ENCODE data around the gene TTLL12.

The TTLL12 gene

DNA sequence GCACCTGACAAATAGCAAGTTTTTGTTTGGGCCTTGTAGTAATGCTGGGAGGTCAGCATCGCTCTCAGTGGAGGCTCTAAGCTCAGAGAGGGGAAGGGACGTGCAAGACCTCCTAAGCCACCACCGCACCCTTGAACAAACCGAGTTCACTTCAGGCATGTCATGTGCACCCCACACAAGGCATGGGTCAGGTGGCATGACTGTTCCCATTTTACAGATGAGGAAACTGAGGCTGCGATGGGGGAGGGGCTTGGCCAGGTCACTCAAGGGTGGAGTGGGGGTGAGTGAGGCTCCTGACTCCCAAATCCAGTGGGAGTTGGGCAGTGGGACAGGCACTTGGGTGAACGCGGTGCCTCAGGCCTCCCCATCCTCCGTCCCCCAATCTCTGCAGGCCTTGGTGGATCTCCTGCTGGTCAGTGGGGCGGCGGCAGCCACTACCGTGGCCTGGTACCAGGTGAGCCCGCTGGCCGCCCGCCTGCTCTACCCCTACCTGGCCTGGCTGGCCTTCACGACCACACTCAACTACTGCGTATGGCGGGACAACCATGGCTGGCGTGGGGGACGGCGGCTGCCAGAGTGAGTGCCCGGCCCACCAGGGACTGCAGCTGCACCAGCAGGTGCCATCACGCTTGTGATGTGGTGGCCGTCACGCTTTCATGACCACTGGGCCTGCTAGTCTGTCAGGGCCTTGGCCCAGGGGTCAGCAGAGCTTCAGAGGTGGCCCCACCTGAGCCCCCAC is 24.4 kb downstream of the TTLL12 start:
- Histone ChIP-seq H3K9me3 (ENCODE audit: control insufficient read depth in 2 of 2, low read length in 2 of 2) (no peaks in the 10 kb centered on the region), H3K4me3 (ENCODE audit: low read length in 2 of 2) (no peak overlapping the region), H3K27ac (ENCODE audit: low read length) (no peak overlapping the region), H3K9ac (ENCODE audit: low read length in 2 of 2) (no peak overlapping the region), H3K27me3 (ENCODE audit: control insufficient read depth in 1 of 2, insufficient read depth in 2 of 2, low read length in 2 of 2) (no peaks in the 10 kb centered on the region), H3K36me3 (ENCODE audit: control insufficient read depth in 2 of 2, insufficient read depth in 2 of 2, low read length in 2 of 2) (peaks cover 0 to 12% of the 10 kb centered on the region in 2 donors), H3K4me1 (ENCODE audit: control insufficient read depth, insufficient read depth, low read length) (peaks cover 9% of the 10 kb centered on the region)

DNA sequence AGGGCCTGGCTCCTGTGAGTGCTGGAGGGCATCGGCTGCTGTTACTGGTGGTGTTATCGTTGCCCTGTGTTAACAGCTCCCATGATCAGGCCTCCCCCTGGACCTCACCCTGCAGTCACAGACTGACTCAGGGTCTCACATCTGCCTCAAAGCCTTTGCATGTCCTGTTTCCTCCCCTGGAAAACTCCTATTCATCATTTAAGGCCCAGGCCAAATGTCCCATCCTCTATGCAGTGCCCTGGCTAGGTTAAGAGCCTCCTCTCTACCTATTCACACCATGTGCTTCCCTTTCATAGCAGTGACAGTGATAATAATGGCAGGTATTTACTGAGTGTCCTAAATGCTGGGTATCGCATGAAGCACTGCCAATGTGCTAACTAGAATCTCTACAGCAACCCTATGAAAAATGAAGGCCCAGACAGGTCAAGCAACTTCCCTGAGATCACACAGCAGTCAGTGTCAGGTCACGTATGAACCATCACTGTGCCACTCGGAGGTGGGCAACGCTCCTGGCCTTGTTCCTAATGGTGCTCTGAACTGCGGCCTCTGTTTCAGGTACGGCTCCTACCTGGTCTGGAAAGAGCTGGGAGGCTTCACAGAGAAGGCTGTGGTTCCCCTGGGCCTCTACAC is 26.3 kb downstream of the TTLL12 start:
- Histone ChIP-seq H3K9ac (ENCODE audit: low read length in 2 of 2) (no peak overlapping the region), H3K27ac (ENCODE audit: low read length) (no peak overlapping the region), H3K4me3 (ENCODE audit: low read length in 2 of 2) (no peak overlapping the region), H3K36me3 (ENCODE audit: control insufficient read depth in 2 of 2, insufficient read depth in 2 of 2, low read length in 2 of 2) (peaks cover 0 to 10% of the 10 kb centered on the region in 2 donors), H3K27me3 (ENCODE audit: control insufficient read depth in 1 of 2, insufficient read depth in 2 of 2, low read length in 2 of 2) (no peaks in the 10 kb centered on the region), H3K9me3 (ENCODE audit: control insufficient read depth in 2 of 2, low read length in 2 of 2) (no peaks in the 10 kb centered on the region), H3K4me1 (ENCODE audit: control insufficient read depth, insufficient read depth, low read length) (peaks cover 9% of the 10 kb centered on the region)

DNA sequence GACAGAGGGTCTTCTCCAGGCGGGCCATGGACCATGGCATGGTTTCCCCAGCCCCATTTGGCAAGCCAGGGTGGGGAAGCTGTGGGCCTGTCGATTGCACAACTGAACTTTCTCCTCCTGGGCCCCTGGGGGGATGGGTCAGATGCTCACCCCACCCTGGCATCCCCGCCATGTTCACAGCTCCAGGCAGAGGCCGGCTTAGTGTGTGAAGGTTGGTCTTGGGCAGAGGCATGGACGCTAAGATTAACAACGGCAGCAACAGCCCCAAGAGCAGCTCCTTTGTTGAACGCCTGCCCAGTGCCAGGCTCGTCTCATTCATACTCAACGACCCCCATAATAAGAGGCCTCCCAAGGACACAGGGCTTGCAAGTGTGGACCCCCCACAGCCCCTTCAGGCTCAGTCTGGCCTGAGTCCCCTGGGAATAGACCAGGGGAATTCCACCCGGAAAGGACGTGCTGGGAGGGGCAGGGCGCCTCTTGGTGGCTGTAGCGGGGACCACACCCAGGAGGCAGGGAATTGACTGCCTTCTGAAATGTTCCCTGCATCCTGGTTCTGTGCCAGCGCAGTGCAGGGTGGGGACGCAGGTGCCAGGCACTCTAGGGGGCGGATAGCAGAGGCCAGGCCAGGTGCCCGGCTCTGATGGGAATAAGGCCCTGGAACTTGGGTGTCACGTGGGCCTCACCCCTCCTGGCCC is 27.3 kb downstream of the TTLL12 start:
- H3K9ac ChIP-seq (ENCODE audit: low read length in 2 of 2): no peak overlapping the region
- no peaks in the 10 kb centered on the region for H3K27me3 ChIP-seq (ENCODE audit: control insufficient read depth in 1 of 2, insufficient read depth in 2 of 2, low read length in 2 of 2)
- H3K9me3 ChIP-seq (ENCODE audit: control insufficient read depth in 2 of 2, low read length in 2 of 2): no peaks in the 10 kb centered on the region
- no peak overlapping the region for H3K27ac ChIP-seq (ENCODE audit: low read length)
- peaks cover 0 to 10% of the 10 kb centered on the region in 2 donors for H3K36me3 ChIP-seq (ENCODE audit: control insufficient read depth in 2 of 2, insufficient read depth in 2 of 2, low read length in 2 of 2)
- H3K4me1 ChIP-seq (ENCODE audit: control insufficient read depth, insufficient read depth, low read length): peaks cover 9% of the 10 kb centered on the region
- H3K4me3 ChIP-seq (ENCODE audit: low read length in 2 of 2): no peak overlapping the region

DNA sequence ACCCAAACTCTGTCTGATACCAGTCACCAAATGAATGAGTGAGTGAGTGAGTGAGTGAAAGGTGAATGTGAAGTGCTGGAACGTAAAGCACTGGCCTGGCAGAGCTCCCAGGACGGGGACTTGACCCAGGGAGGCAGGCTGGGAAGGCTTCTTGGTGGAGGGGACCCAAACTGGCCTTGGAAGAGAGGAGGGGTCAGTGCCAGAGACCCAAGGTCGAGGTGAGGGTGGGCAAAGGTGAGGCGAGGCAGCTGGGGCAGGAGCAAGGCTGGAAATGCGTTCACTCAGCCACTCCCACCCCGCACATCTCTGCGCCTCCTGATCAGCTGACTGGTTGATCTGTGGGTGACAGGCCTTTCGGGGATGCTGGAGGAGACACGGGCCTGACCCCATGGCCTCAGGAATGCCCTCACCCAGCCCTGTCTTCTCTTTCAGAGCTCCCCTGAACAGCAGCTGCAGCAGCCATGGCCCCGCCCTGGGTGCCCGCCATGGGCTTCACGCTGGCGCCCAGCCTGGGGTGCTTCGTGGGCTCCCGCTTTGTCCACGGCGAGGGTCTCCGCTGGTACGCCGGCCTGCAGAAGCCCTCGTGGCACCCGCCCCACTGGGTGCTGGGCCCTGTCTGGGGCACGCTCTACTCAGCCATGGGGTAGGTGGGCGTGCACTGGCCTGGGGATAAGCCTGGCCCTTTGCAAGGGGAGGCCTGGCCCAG is 28.0 kb downstream of the TTLL12 start:
- H3K27ac ChIP-seq (ENCODE audit: low read length): no peak overlapping the region
- H3K9ac ChIP-seq (ENCODE audit: low read length in 2 of 2): no peak overlapping the region

DNA sequence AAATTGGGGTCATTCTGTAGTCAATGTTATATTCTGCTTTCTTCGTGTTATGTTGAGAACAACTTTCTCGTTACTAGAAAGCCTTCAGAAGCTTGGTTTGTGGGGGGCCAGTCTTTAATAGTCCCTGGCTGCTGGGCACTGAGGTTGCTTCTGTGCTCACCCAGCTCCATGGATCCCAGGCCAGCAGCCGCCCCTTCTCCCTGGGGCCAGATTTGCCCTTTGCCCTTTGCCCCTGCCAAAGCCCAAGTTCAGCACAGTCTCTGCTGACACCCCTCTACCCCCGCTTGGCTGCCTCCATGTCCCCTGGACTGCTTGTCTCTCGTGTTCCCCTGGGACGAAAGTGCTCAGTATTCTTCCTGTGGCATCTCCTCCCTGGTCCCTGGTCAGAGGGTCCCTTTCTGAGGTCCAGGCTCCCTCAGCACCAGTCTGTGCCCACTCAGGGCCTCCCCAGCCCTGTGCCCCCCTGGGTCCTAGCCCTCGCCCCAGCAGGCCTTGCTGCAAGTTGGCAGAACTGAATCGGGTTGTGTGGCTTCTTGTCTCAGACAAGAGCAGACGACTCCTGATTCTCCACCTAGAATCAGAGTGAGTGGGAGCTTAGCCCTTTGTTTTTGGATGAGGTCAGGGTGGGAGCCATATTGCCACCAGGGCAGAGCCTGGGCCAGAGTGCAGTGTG is 28.9 kb downstream of the TTLL12 start:
- no peaks in the 10 kb centered on the region for H3K27me3 ChIP-seq (ENCODE audit: control insufficient read depth in 1 of 2, insufficient read depth in 2 of 2, low read length in 2 of 2)
- no peak overlapping the region for H3K27ac ChIP-seq (ENCODE audit: low read length)
- H3K36me3 ChIP-seq (ENCODE audit: control insufficient read depth in 2 of 2, insufficient read depth in 2 of 2, low read length in 2 of 2): peaks cover 0 to 10% of the 10 kb centered on the region in 2 donors
- H3K4me1 ChIP-seq (ENCODE audit: control insufficient read depth, insufficient read depth, low read length): peaks cover 7% of the 10 kb centered on the region
- no peak overlapping the region for H3K9ac ChIP-seq (ENCODE audit: low read length in 2 of 2)
- H3K9me3 ChIP-seq (ENCODE audit: control insufficient read depth in 2 of 2, low read length in 2 of 2): no peaks in the 10 kb centered on the region
- H3K4me3 ChIP-seq (ENCODE audit: low read length in 2 of 2): no peak overlapping the region

More for the DNA sequence above, 28.0 kb downstream of the TTLL12 start:
- Histone ChIP-seq H3K36me3 (ENCODE audit: control insufficient read depth in 2 of 2, insufficient read depth in 2 of 2, low read length in 2 of 2) (peaks cover 0 to 10% of the 10 kb centered on the region in 2 donors), H3K27me3 (ENCODE audit: control insufficient read depth in 1 of 2, insufficient read depth in 2 of 2, low read length in 2 of 2) (no peaks in the 10 kb centered on the region), H3K9me3 (ENCODE audit: control insufficient read depth in 2 of 2, low read length in 2 of 2) (no peaks in the 10 kb centered on the region), H3K4me3 (ENCODE audit: low read length in 2 of 2) (no peak overlapping the region), H3K4me1 (ENCODE audit: control insufficient read depth, insufficient read depth, low read length) (peaks cover 9% of the 10 kb centered on the region)

DNA sequence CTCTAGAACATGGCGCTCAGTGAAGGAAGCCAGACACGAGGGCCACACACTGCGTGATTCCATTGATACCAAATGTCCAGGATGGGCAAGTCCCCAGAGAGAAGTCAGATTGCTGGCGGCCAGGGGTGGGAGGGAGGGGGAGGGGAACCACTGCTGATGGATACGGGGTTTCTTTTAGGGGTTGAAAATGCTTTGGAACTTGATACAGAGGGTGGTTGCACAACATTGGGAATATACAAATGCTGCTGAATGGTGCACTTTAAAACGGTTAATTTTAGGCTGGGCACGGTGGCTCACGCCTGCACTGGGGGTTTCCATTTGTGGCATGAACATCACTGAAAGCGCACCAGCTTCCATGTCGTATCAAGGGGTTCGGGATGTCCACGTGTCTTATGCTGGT is 30.5 kb downstream of the TTLL12 start:
- no peak overlapping the region for H3K4me3 ChIP-seq (ENCODE audit: low read length in 2 of 2)
- H3K4me1 ChIP-seq (ENCODE audit: control insufficient read depth, insufficient read depth, low read length): peaks cover 17% of the 10 kb centered on the region
- no peak overlapping the region for H3K9ac ChIP-seq (ENCODE audit: low read length in 2 of 2)
- no peak overlapping the region for H3K27ac ChIP-seq (ENCODE audit: low read length)
- H3K27me3 ChIP-seq (ENCODE audit: control insufficient read depth in 1 of 2, insufficient read depth in 2 of 2, low read length in 2 of 2): no peaks in the 10 kb centered on the region
- H3K9me3 ChIP-seq (ENCODE audit: control insufficient read depth in 2 of 2, low read length in 2 of 2): no peaks in the 10 kb centered on the region
- H3K36me3 ChIP-seq (ENCODE audit: control insufficient read depth in 2 of 2, insufficient read depth in 2 of 2, low read length in 2 of 2): peaks cover 0 to 7% of the 10 kb centered on the region in 2 donors

DNA sequence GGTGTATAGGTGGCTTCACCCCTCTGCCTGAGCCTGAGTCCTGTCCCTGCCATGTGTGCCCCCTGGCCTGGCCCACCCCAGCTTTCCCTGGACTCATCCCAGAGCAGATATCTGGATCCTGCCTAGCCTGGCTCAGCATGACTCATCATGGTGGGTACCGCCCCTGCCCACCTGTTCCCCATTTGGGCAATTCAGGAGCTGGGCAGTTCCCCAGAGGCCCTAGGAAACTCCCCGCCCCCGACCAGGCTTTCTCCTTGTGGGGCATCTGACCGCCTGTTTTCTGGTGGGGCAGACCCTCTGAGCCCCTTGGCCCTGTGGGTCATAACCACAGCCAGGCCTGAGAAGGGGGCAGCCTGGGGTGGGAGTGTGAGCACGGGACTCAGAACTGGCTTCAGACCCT is 31.1 kb downstream of the TTLL12 start:
- H3K4me3 ChIP-seq (ENCODE audit: low read length in 2 of 2): no peak overlapping the region
- no peak overlapping the region for H3K27ac ChIP-seq (ENCODE audit: low read length)
- peaks cover 0 to 4% of the 10 kb centered on the region in 2 donors for H3K36me3 ChIP-seq (ENCODE audit: control insufficient read depth in 2 of 2, insufficient read depth in 2 of 2, low read length in 2 of 2)
- H3K9ac ChIP-seq (ENCODE audit: low read length in 2 of 2): no peak overlapping the region
- H3K27me3 ChIP-seq (ENCODE audit: control insufficient read depth in 1 of 2, insufficient read depth in 2 of 2, low read length in 2 of 2): no peaks in the 10 kb centered on the region
- peaks cover 20% of the 10 kb centered on the region for H3K4me1 ChIP-seq (ENCODE audit: control insufficient read depth, insufficient read depth, low read length)
- no peaks in the 10 kb centered on the region for H3K9me3 ChIP-seq (ENCODE audit: control insufficient read depth in 2 of 2, low read length in 2 of 2)

DNA sequence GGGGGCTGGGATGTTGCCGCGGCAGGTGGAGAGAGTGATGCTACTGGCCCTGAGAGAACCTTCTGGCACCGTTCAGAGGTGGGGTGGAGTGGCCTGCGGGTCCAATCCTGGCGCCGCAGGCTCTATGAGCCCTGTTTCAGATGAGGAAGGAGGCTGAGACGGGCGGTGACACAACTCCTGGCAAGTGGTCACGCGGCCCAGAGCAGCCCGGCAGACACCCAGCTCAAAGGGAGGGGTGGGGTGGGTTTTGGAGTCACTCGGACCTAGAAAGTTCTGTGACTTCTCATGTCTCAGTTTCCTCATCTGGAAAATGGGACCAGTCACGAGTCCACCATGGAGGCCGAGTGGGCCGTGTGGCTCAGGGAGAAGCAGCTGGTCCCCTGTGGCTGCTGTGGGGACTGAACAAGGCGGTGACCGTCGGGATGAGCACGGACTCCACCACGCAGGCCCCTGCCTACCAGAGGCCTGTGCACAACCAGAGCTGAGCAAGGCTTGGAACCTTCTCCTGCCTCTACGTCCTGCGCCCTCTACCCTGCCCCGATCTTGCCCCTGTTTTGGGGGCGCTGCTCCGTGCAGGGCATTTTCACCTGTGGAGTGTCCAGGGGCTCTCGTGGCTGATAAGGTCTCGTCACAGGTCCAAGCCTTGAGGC is 31.9 kb downstream of the TTLL12 start:
- H3K36me3 ChIP-seq (ENCODE audit: control insufficient read depth in 2 of 2, insufficient read depth in 2 of 2, low read length in 2 of 2): peaks cover 0 to 2% of the 10 kb centered on the region in 2 donors
- H3K9ac ChIP-seq (ENCODE audit: low read length in 2 of 2): no peak overlapping the region
- H3K4me1 ChIP-seq (ENCODE audit: control insufficient read depth, insufficient read depth, low read length): peaks cover 23% of the 10 kb centered on the region
- H3K9me3 ChIP-seq (ENCODE audit: control insufficient read depth in 2 of 2, low read length in 2 of 2): no peaks in the 10 kb centered on the region
- no peak overlapping the region for H3K4me3 ChIP-seq (ENCODE audit: low read length in 2 of 2)
- no peaks in the 10 kb centered on the region for H3K27me3 ChIP-seq (ENCODE audit: control insufficient read depth in 1 of 2, insufficient read depth in 2 of 2, low read length in 2 of 2)
- no peak overlapping the region for H3K27ac ChIP-seq (ENCODE audit: low read length)

DNA sequence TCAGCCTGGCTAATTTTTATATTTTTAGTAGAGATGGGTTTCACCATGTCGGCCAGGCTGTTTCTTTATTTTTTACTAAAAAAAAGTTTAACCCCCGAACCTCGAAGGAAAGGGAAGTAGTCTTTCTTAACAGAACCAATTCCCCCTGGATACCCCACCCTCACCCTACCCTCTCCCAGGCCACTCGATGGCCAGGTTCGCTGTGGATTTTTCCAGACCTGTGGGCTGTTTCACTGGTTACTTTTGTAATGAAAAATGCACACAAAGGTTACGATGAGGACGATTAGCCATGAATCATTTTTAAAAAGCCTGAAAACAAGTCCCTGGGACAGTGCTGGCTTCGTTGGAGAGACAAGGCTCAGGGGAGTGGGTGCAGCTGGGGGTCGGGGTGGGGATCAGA is 33.0 kb downstream of the TTLL12 start:
- H3K27ac ChIP-seq (ENCODE audit: low read length): no peak overlapping the region
- no peaks in the 10 kb centered on the region for H3K27me3 ChIP-seq (ENCODE audit: control insufficient read depth in 1 of 2, insufficient read depth in 2 of 2, low read length in 2 of 2)
- H3K9ac ChIP-seq (ENCODE audit: low read length in 2 of 2): no peak overlapping the region
- no peaks in the 10 kb centered on the region for H3K9me3 ChIP-seq (ENCODE audit: control insufficient read depth in 2 of 2, low read length in 2 of 2)
- no peak overlapping the region for H3K4me3 ChIP-seq (ENCODE audit: low read length in 2 of 2)
- H3K36me3 ChIP-seq (ENCODE audit: control insufficient read depth in 2 of 2, insufficient read depth in 2 of 2, low read length in 2 of 2): no peaks in the 10 kb centered on the region
- peaks cover 19% of the 10 kb centered on the region for H3K4me1 ChIP-seq (ENCODE audit: control insufficient read depth, insufficient read depth, low read length)
